Thoracic aorta (tissue), 2 donors: Measurements from ENCODE around the gene FAM171A1. TPM values are rescaled to one million over a fixed set of nuclear protein-coding genes. Genes with fewer than 3 reads are reported as not detected.

Experiments
- ATAC-seq: fragments of 150-250 bp; one replicate; pipeline ENCODE4 v1.8.0; 2017; ENCODE audit warnings: low read depth; ENCODE audit not compliant: insufficient number of reproducible peaks, low FRiP score
- DNase-seq: peaks from one replicate; pipeline ENCODE4 v3.0.0-alpha.2; 2020; ENCODE audit warnings: low spot score
- H3K27ac ChIP-seq, 2 donors: fragments of 200-600 bp; sonication (generic); 1 replicate in 1 of 2; 2 replicates in 1 of 2; pipeline ENCODE4 v1.5.1; 2016; ENCODE audit warnings: mild to moderate bottlenecking in 2 of 2, moderate library complexity in 2 of 2
- H3K27me3 ChIP-seq: fragments of 200-600 bp; sonication (generic); replicated peaks from 2 replicates; pipeline ENCODE4 v1.6.0; 2016; ENCODE audit warnings: mild to moderate bottlenecking; ENCODE audit not compliant: insufficient read depth
- H3K36me3 ChIP-seq: fragments of 200-600 bp; sonication (generic); one replicate; pipeline ENCODE4 v1.5.1; 2016
- H3K4me1 ChIP-seq, 2 donors: fragments of 200-600 bp; sonication (generic); 1 replicate in 1 of 2; 2 replicates in 1 of 2; pipeline versions ENCODE4 v1.5.1 to v1.6.0; 2016; ENCODE audit warnings: low read depth in 2 of 2, mild to moderate bottlenecking in 1 of 2; ENCODE audit not compliant: control insufficient read depth in 1 of 2
- H3K4me3 ChIP-seq: fragments of 200-600 bp; sonication (generic); 2 replicates; pipeline ENCODE4 v1.5.1; 2016; ENCODE audit warnings: mild to moderate bottlenecking
- H3K9me3 ChIP-seq: fragments of 200-600 bp; sonication (generic); 2 replicates; pipeline ENCODE4 v1.5.1; 2016
- CTCF ChIP-seq: fragments of 200-600 bp; sonication (generic); IDR thresholded peaks from one replicate; pipeline ENCODE4 v1.5.1; 2019; ENCODE audit warnings: antibody characterized with exemption
- total RNA-seq, 2 donors: library from RNA; depleted of rRNA; stranded (reverse); fragments of >200 nt; gene quantifications; one replicate each; pipeline versions ENCODE4 v1.1.0 to v1.2.3, GENCODE V29; 2016

The FAM171A1 gene
- total RNA-seq, 2 donors from 2014 or later: 14.8 to 28.7 TPM

- TF ChIP-seq CTCF: no peak
- no peak overlapping the region for H3K4me3 ChIP-seq
- no peaks in the 10 kb centered on the region for H3K9me3 ChIP-seq
- no peaks in the 10 kb centered on the region for H3K36me3 ChIP-seq
- no peaks in the 10 kb centered on the region for H3K4me1 ChIP-seq
- no peak for ATAC-seq
- DNase-seq: no peak
- no peak overlapping the region for H3K27ac ChIP-seq
- H3K27me3 ChIP-seq: no peaks in the 10 kb centered on the region
Observed at GRCh38 chr10:15188603-15189002, 182.5 kb downstream of the FAM171A1 start.

- H3K4me1 ChIP-seq: no peaks in the 10 kb centered on the region
- H3K4me3 ChIP-seq: no peak overlapping the region
- H3K9me3 ChIP-seq: no peaks in the 10 kb centered on the region
- DNase-seq (no peak), ATAC-seq (no peak)
- no peaks in the 10 kb centered on the region for H3K36me3 ChIP-seq
- no peak for TF ChIP-seq CTCF
- H3K27ac ChIP-seq: no peak overlapping the region
- H3K27me3 ChIP-seq: no peaks in the 10 kb centered on the region
Observed at GRCh38 chr10:15183689-15184481, 187.2 kb downstream of the FAM171A1 start.

DNA sequence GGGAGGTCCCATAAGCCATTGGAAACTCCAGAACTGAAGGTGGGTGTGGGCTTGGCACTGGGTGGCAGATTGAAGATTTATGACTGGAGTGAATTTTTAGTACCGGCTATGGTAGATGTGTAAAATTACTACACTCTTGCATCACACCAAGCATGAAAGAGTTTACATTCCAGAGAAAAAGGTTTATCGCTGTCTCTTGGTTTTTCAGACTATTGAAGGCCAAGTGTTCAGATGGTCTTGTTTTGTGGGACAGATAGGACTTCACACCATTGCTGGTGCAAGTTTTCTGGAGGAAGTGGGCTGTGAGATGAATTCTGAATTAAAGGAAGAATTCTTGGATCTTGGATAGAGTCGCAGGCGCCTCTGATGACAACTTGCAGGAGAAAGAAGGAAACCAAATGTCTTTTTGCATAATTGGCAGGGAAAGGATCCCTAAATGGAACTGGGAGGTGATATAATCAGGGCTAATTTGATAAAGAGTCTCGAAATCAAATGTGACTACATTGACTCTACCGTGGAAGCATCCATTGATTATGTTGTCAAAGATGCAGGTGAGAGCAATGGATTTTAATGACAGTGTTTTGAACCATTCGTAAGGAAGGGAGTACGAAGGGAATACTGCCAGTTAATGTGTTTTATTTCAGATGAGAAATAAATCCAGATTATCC, 188.4 kb downstream of the FAM171A1 start:
- Histone ChIP-seq H3K4me3 (no peak overlapping the region), H3K4me1 (no peaks in the 10 kb centered on the region), H3K27me3 (no peaks in the 10 kb centered on the region), H3K36me3 (no peaks in the 10 kb centered on the region), H3K27ac (no peak overlapping the region), H3K9me3 (no peaks in the 10 kb centered on the region)
- DNase-seq (no peak), ATAC-seq (no peak)
- no peak for TF ChIP-seq CTCF

DNA sequence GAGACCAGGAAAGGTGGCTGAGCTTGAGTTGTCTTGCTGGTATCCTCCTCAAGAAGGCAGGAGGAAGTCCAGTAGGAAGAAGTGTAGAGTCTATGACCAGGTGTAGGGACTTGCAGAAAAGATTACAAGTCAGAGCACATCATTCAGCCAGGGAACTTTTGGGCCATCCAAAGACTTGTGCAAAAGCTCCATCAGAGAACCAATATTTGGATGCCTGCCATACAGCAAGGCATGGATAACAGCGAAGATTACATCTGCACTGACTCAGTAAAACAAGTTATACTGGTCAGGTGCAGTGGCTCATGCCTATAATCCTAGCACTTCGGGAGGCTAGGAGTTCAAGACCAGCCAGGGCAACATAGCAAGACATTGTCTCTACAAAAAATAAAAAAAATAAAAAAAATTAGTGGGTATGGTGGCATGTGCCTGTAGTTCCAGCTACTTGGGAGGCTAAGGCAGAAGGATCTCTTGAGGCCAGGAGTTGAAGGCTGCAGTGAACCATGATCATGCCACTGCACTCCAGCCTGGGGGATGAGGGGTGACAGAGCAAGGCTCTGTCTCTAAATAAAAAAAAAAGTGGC, 189.4 kb downstream of the FAM171A1 start:
- Histone ChIP-seq H3K9me3 (no peaks in the 10 kb centered on the region), H3K27me3 (no peaks in the 10 kb centered on the region), H3K4me1 (no peaks in the 10 kb centered on the region), H3K27ac (no peak overlapping the region), H3K4me3 (no peak overlapping the region), H3K36me3 (no peaks in the 10 kb centered on the region)
- TF ChIP-seq CTCF: no peak
- ATAC-seq (no peak), DNase-seq (no peak)

DNA sequence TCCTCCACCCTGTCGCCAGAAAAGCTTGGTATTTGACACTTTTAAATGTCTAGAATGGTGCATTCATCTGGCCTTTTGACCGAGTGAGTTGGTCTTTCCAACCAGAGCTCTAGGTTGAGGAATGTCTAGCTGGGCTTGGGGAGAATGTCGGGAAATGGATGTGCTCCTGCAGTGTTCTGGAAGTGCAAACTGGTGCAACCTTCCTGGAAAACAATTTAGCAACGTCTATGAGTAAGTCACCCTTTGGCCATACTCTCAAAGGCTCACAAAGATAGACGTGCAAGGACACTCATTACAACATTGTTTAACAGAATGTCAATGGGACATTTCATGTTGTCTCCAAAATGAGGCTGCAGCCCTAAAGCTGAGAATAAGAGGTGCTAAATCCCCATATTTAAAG, 190.4 kb downstream of the FAM171A1 start:
- H3K27ac ChIP-seq: no peak overlapping the region
- no peaks in the 10 kb centered on the region for H3K27me3 ChIP-seq
- H3K36me3 ChIP-seq: no peaks in the 10 kb centered on the region
- no peak for TF ChIP-seq CTCF
- H3K4me3 ChIP-seq: no peak overlapping the region
- ATAC-seq: no peak
- no peaks in the 10 kb centered on the region for H3K9me3 ChIP-seq
- H3K4me1 ChIP-seq: no peaks in the 10 kb centered on the region
- no peak for DNase-seq
